Measurements from ENCODE around the gene HSF5. TPM values are rescaled to one million over a fixed set of nuclear protein-coding genes. Genes with fewer than 3 reads are reported as not detected.
"Not testable (repeated sequence)": the region's sequence is repeated elsewhere in the genome, so short reads cannot be mapped to it uniquely, and the experiment has no call there.

The HSF5 gene
- total RNA-seq, 1 donor from 2014 or later, result not detected

- Histone ChIP-seq H3K36me3 (ENCODE audit: control insufficient read depth, insufficient read depth, low read length) (peaks cover 22% of the 10 kb centered on the region), H3K4me3 (ENCODE audit: low read depth, low read length) (no peak overlapping the region), H3K27me3 (ENCODE audit: control insufficient read depth, insufficient read depth, low read length) (no peaks in the 10 kb centered on the region)
- FAIRE-seq, result no peak
- no peak for DNase-seq (ENCODE audit: low read depth)
- TF ChIP-seq, protein P1, sequence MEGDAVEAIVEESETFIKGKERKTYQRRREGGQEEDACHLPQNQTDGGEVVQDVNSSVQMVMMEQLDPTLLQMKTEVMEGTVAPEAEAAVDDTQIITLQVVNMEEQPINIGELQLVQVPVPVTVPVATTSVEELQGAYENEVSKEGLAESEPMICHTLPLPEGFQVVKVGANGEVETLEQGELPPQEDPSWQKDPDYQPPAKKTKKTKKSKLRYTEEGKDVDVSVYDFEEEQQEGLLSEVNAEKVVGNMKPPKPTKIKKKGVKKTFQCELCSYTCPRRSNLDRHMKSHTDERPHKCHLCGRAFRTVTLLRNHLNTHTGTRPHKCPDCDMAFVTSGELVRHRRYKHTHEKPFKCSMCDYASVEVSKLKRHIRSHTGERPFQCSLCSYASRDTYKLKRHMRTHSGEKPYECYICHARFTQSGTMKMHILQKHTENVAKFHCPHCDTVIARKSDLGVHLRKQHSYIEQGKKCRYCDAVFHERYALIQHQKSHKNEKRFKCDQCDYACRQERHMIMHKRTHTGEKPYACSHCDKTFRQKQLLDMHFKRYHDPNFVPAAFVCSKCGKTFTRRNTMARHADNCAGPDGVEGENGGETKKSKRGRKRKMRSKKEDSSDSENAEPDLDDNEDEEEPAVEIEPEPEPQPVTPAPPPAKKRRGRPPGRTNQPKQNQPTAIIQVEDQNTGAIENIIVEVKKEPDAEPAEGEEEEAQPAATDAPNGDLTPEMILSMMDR (IDR thresholded peaks at IDR 0.05; ENCODE audit: insufficient read depth, low read length, severe bottlenecking), result no peak
Observed at GRCh38 chr17:58508341-58509067, 20.3 kb upstream of the HSF5 start.

GRCh38 chr17:58507123-58507634 lies 19.0 kb upstream of the HSF5 start:
- Histone ChIP-seq H3K36me3 (ENCODE audit: control insufficient read depth, insufficient read depth, low read length) (peaks cover 20% of the 10 kb centered on the region), H3K27me3 (ENCODE audit: control insufficient read depth, insufficient read depth, low read length) (no peaks in the 10 kb centered on the region), H3K4me3 (ENCODE audit: low read depth, low read length) (no peak overlapping the region)
- TF ChIP-seq, protein P1 (IDR thresholded peaks at IDR 0.05; ENCODE audit: insufficient read depth, low read length, severe bottlenecking), result no peak
- no peak for DNase-seq (ENCODE audit: low read depth)
- FAIRE-seq, result no peak

- TF ChIP-seq, protein P1 (IDR thresholded peaks at IDR 0.05; ENCODE audit: insufficient read depth, low read length, severe bottlenecking), result no peak
- H3K36me3 ChIP-seq (ENCODE audit: control insufficient read depth, insufficient read depth, low read length), result peaks cover 20% of the 10 kb centered on the region
- FAIRE-seq, result no peak
- H3K4me3 ChIP-seq (ENCODE audit: low read depth, low read length), result no peak overlapping the region
- no peak for DNase-seq (ENCODE audit: low read depth)
- H3K27me3 ChIP-seq (ENCODE audit: control insufficient read depth, insufficient read depth, low read length), result no peaks in the 10 kb centered on the region
Observed at GRCh38 chr17:58506354-58507080, 18.3 kb upstream of the HSF5 start.

- Histone ChIP-seq H3K27me3 (ENCODE audit: control insufficient read depth, insufficient read depth, low read length) (no peaks in the 10 kb centered on the region), H3K4me3 (ENCODE audit: low read depth, low read length) (no peak overlapping the region), H3K36me3 (ENCODE audit: control insufficient read depth, insufficient read depth, low read length) (peaks cover 16% of the 10 kb centered on the region)
- FAIRE-seq (no peak), DNase-seq (ENCODE audit: low read depth) (no peak)
- TF ChIP-seq, protein P1 (IDR thresholded peaks at IDR 0.05; ENCODE audit: insufficient read depth, low read length, severe bottlenecking), result no peak
Observed at GRCh38 chr17:58504826-58505351, 16.7 kb upstream of the HSF5 start.

- Histone ChIP-seq H3K36me3 (ENCODE audit: control insufficient read depth, insufficient read depth, low read length) (peaks cover 16% of the 10 kb centered on the region), H3K27me3 (ENCODE audit: control insufficient read depth, insufficient read depth, low read length) (no peaks in the 10 kb centered on the region), H3K4me3 (ENCODE audit: low read depth, low read length) (no peak overlapping the region)
- DNase-seq (ENCODE audit: low read depth), result no peak
- TF ChIP-seq, protein P1 (IDR thresholded peaks at IDR 0.05; ENCODE audit: insufficient read depth, low read length, severe bottlenecking), result no peak
- FAIRE-seq, result no peak
Observed at GRCh38 chr17:58503866-58504265, 15.7 kb upstream of the HSF5 start.

- not testable (repeated sequence) for H3K4me3 ChIP-seq (ENCODE audit: low read depth, low read length); FAIRE-seq; H3K27me3 ChIP-seq (ENCODE audit: control insufficient read depth, insufficient read depth, low read length); DNase-seq (ENCODE audit: low read depth)
- peaks cover 11% of the 10 kb centered on the region for H3K36me3 ChIP-seq (ENCODE audit: control insufficient read depth, insufficient read depth, low read length)
Observed at GRCh38 chr17:58503134-58503533, 14.9 kb upstream of the HSF5 start.
